Gastrocnemius medialis (tissue), 4 donors: ENCODE data around the gene CCDC188.

Experiments used
- CTCF ChIP-seq, 5 experiments: fragments of 450-650 bp in 3 of 5; fragments of 200-600 bp in 2 of 5; sonication (generic) in 2 of 5; IDR thresholded peaks in 4 of 5; conservative IDR thresholded peaks in 1 of 5; 1 replicate in 4 of 5; 2 replicates in 1 of 5; pipeline ENCODE4 v1.5.1; 2016 to 2019; ENCODE audit warnings: antibody characterized with exemption in 5 of 5, mild to moderate bottlenecking in 3 of 5, moderate library complexity in 3 of 5
- POLR2A ChIP-seq, 2 donors: fragments of 450-650 bp; IDR thresholded peaks; one replicate each; pipeline ENCODE4 v1.6.1; 2017; ENCODE audit warnings: antibody characterized with exemption in 2 of 2, mild to moderate bottlenecking in 2 of 2, moderate library complexity in 2 of 2

- TF ChIP-seq CTCF (IDR thresholded peaks at IDR 0.05 in 4 of 5, conservative IDR thresholded peaks at IDR 0.05 in 1 of 5) (no peak), POLR2A (IDR thresholded peaks at IDR 0.05) (no peak)
These were observed 13.0 kb downstream of the CCDC188 start for GRCh38 chr22:20137671-20138416.
